ENCODE measurements around the gene CRIP2. TPM values are rescaled to one million over a fixed set of nuclear protein-coding genes. Genes with fewer than 3 reads are reported as not detected.
A peak's percentile ranks its signal among the peaks of the same experiment; 100 is the strongest.

The CRIP2 gene
- total and polyA plus RNA-seq, 9 of the 15 experiments (the other 6 are each of a cell fraction or from before 2014, with no cell fraction given) = 0.18 to 2.0 (median 0.69) TPM; not detected in 1

DNA sequence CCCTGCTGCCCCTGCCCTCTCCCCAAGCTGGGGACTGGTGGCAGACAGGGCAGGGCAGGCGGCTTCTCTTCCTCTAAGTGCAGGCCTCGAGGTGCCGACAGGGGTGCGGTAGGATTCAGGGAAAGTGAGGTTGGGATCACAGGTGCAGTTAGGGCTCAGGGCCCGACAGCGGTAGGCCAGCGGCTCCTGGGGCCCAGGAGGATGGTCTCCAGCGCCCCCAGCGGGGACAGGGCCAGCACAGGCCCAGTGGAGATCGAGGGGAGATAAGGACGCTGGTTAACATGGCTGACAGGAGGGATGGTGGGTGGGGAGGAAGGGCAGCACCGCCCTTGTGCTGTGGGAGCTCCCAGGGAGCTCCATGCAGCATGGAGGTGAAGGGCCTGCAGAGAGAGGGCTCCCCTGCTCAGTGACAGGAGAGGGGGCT, 11.1 kb downstream of the CRIP2 start (continued):
- TF ChIP-seq ZNF561 (CRISPR knock-in tag; conservative IDR thresholded peaks at IDR 0.05) (no peak), ZNF165 (CRISPR knock-in tag; IDR thresholded peaks at IDR 0.05; ENCODE audit: borderline replicate concordance) (no peak), ZNF212 (CRISPR knock-in tag; IDR thresholded peaks at IDR 0.05) (no peak), SMARCE1 (IDR thresholded peaks at IDR 0.05) (no peak), CTBP1 (IDR thresholded peaks at IDR 0.05; ENCODE audit: borderline replicate concordance) (peak; percentile 14; the same call in 1 of the 2 replicates), JUND (IDR thresholded peaks at IDR 0.05; ENCODE audit: borderline replicate concordance, low read depth, low read length) (0 out of 2 replicates have a peak, but pooled peaks have one; percentile 9), JUND (tag; IDR thresholded peaks at IDR 0.05; ENCODE audit: borderline replicate concordance, low read depth, low read length) (no peak), RBM15 (IDR thresholded peaks at IDR 0.05; ENCODE audit: insufficient read depth, low read length) (no peak), RCOR1 (IDR thresholded peaks at IDR 0.05; ENCODE audit: borderline replicate concordance in 1 of 2, low read depth in 2 of 2, low read length in 2 of 2) (peak in 1 of 2 experiments; percentile 53; a peak in 2 of 4 replicates), RBFOX2 (IDR thresholded peaks at IDR 0.05; ENCODE audit: low read depth, low read length) (peak; percentile 37; the same call in 1 of the 2 replicates)
- TF ChIP-seq, protein P1, sequence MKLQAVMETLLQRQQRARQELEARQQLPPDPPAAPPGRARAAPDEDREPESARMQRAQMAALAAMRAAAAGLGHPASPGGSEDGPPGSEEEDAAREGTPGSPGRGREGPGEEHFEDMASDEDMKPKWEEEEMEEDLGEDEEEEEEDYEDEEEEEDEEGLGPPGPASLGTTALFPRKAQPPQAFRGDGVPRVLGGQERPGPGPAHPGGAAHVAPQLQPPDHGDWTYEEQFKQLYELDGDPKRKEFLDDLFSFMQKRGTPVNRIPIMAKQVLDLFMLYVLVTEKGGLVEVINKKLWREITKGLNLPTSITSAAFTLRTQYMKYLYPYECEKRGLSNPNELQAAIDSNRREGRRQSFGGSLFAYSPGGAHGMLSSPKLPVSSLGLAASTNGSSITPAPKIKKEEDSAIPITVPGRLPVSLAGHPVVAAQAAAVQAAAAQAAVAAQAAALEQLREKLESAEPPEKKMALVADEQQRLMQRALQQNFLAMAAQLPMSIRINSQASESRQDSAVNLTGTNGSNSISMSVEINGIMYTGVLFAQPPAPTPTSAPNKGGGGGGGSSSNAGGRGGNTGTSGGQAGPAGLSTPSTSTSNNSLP (IDR thresholded peaks at IDR 0.05; ENCODE audit: borderline replicate concordance, low read depth, low read length) = no peak
- TF ChIP-seq, protein P2, sequence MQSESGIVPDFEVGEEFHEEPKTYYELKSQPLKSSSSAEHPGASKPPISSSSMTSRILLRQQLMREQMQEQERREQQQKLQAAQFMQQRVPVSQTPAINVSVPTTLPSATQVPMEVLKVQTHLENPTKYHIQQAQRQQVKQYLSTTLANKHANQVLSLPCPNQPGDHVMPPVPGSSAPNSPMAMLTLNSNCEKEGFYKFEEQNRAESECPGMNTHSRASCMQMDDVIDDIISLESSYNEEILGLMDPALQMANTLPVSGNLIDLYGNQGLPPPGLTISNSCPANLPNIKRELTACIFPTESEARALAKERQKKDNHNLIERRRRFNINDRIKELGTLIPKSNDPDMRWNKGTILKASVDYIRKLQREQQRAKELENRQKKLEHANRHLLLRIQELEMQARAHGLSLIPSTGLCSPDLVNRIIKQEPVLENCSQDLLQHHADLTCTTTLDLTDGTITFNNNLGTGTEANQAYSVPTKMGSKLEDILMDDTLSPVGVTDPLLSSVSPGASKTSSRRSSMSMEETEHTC (IDR thresholded peaks at IDR 0.05) = no peak
- TF ChIP-seq, protein P3, sequence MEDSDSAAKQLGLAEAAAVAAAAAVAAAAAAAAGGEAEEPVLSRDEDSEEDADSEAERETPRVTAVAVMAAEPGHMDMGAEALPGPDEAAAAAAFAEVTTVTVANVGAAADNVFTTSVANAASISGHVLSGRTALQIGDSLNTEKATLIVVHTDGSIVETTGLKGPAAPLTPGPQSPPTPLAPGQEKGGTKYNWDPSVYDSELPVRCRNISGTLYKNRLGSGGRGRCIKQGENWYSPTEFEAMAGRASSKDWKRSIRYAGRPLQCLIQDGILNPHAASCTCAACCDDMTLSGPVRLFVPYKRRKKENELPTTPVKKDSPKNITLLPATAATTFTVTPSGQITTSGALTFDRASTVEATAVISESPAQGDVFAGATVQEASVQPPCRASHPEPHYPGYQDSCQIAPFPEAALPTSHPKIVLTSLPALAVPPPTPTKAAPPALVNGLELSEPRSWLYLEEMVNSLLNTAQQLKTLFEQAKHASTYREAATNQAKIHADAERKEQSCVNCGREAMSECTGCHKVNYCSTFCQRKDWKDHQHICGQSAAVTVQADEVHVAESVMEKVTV (CRISPR knock-in tag; IDR thresholded peaks at IDR 0.05) = no peak
- TF ChIP-seq, protein P4, sequence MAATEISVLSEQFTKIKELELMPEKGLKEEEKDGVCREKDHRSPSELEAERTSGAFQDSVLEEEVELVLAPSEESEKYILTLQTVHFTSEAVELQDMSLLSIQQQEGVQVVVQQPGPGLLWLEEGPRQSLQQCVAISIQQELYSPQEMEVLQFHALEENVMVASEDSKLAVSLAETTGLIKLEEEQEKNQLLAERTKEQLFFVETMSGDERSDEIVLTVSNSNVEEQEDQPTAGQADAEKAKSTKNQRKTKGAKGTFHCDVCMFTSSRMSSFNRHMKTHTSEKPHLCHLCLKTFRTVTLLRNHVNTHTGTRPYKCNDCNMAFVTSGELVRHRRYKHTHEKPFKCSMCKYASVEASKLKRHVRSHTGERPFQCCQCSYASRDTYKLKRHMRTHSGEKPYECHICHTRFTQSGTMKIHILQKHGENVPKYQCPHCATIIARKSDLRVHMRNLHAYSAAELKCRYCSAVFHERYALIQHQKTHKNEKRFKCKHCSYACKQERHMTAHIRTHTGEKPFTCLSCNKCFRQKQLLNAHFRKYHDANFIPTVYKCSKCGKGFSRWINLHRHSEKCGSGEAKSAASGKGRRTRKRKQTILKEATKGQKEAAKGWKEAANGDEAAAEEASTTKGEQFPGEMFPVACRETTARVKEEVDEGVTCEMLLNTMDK (IDR thresholded peaks at IDR 0.05; ENCODE audit: borderline replicate concordance, insufficient read depth, low read depth, low read length, poor library complexity, severe bottlenecking) = peak; percentile 51
- TF ChIP-seq, protein P5, sequence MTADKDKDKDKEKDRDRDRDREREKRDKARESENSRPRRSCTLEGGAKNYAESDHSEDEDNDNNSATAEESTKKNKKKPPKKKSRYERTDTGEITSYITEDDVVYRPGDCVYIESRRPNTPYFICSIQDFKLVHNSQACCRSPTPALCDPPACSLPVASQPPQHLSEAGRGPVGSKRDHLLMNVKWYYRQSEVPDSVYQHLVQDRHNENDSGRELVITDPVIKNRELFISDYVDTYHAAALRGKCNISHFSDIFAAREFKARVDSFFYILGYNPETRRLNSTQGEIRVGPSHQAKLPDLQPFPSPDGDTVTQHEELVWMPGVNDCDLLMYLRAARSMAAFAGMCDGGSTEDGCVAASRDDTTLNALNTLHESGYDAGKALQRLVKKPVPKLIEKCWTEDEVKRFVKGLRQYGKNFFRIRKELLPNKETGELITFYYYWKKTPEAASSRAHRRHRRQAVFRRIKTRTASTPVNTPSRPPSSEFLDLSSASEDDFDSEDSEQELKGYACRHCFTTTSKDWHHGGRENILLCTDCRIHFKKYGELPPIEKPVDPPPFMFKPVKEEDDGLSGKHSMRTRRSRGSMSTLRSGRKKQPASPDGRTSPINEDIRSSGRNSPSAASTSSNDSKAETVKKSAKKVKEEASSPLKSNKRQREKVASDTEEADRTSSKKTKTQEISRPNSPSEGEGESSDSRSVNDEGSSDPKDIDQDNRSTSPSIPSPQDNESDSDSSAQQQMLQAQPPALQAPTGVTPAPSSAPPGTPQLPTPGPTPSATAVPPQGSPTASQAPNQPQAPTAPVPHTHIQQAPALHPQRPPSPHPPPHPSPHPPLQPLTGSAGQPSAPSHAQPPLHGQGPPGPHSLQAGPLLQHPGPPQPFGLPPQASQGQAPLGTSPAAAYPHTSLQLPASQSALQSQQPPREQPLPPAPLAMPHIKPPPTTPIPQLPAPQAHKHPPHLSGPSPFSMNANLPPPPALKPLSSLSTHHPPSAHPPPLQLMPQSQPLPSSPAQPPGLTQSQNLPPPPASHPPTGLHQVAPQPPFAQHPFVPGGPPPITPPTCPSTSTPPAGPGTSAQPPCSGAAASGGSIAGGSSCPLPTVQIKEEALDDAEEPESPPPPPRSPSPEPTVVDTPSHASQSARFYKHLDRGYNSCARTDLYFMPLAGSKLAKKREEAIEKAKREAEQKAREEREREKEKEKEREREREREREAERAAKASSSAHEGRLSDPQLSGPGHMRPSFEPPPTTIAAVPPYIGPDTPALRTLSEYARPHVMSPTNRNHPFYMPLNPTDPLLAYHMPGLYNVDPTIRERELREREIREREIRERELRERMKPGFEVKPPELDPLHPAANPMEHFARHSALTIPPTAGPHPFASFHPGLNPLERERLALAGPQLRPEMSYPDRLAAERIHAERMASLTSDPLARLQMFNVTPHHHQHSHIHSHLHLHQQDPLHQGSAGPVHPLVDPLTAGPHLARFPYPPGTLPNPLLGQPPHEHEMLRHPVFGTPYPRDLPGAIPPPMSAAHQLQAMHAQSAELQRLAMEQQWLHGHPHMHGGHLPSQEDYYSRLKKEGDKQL (CRISPR knock-in tag; IDR thresholded peaks at IDR 0.05; ENCODE audit: borderline replicate concordance) = 0 out of 2 replicates have a peak, but pooled peaks have one; percentile 36
